GM10266 (cell line): ENCODE data around the gene DNAH2.

Experiments used
- DNase-seq: peaks from one replicate; pipeline ENCODE4 v3.0.0; 2012; ENCODE audit errors: extremely low spot score
- CTCF ChIP-seq: IDR thresholded peaks from 2 replicates; pipeline ENCODE4 v1.5.1; 2012; ENCODE audit warnings: mild to moderate bottlenecking, low read depth; ENCODE audit not compliant: control insufficient read depth, insufficient read depth; ENCODE audit errors: missing control alignments

Gene DNAH2

GRCh38 chr17:7849751-7850504 is 132.4 kb downstream of the DNAH2 start:
- no peak for DNase-seq

GRCh38 chr17:7850701-7851437 is 133.3 kb downstream of the DNAH2 start:
- no peak for TF ChIP-seq CTCF
- no peak for DNase-seq

More at GRCh38 chr17:7849751-7850504, 132.4 kb downstream of the DNAH2 start:
- TF ChIP-seq CTCF, result no peak

- peak; percentile 96 for TF ChIP-seq CTCF
- DNase-seq, result peak; percentile 95
Measured at GRCh38 chr17:7851438-7852261, 134.1 kb downstream of the DNAH2 start.

GRCh38 chr17:7852262-7852670 is 134.7 kb downstream of the DNAH2 start:
- TF ChIP-seq CTCF, result no peak
- no peak for DNase-seq

GRCh38 chr17:7852919-7853690 is 135.6 kb downstream of the DNAH2 start:
- DNase-seq, result no peak
- TF ChIP-seq CTCF, result no peak

GRCh38 chr17:7853691-7854038 is 136.1 kb downstream of the DNAH2 start:
- DNase-seq, result no peak
- no peak for TF ChIP-seq CTCF
